ENCODE data around the gene POLR1H.
A peak's percentile ranks its signal among the peaks of the same experiment; 100 is the strongest.

Gene POLR1H

DNA sequence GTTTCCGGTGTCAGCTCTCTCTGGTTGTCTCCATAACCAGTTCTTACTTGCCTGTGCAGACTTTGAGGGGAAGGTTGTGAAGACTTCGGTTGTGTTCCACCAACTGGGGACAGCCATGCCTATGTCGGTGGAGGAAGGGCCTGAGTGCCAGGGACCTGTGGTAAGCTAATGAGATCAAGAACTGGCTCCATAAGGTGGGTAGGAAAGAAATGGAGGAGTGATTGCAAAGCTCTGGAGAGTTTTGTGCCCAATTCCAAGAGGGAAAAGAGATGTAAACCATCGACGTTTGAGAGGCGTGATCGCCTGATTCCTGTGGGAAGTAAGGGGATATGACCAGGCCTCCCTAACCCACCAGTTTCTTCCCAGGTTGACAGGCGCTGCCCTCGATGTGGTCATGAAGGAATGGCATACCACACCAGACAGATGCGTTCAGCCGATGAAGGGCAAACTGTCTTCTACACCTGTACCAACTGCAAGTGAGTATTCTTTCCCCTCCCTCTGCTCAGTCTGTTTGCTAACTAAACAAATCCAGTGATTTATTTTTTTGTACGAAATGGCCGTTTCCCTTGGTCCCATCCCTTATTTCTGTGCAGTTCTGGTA is 893 bp downstream of the POLR1H start:
- peak overlapping the region; percentile 92 for H3K4me3 ChIP-seq (ENCODE audit: low read depth, low read length)
- H3K27me3 ChIP-seq (ENCODE audit: control insufficient read depth, insufficient read depth, low read length): no peaks in the 10 kb centered on the region
- peaks cover 4% of the 10 kb centered on the region; the same call in 1 of the 2 replicates for H3K4me1 ChIP-seq (ENCODE audit: control insufficient read depth, insufficient read depth, low read length)
- no peak overlapping the region for H3K27ac ChIP-seq (ENCODE audit: low read depth, low read length)
- H3K9ac ChIP-seq (ENCODE audit: low read depth, low read length): peak overlapping the region; percentile 53
- H3K9me3 ChIP-seq (ENCODE audit: control insufficient read depth, insufficient read depth, low read length): no peaks in the 10 kb centered on the region
- H3K36me3 ChIP-seq (ENCODE audit: control insufficient read depth, insufficient read depth, low read length): peaks cover 11% of the 10 kb centered on the region; the same call in 1 of the 2 replicates

DNA sequence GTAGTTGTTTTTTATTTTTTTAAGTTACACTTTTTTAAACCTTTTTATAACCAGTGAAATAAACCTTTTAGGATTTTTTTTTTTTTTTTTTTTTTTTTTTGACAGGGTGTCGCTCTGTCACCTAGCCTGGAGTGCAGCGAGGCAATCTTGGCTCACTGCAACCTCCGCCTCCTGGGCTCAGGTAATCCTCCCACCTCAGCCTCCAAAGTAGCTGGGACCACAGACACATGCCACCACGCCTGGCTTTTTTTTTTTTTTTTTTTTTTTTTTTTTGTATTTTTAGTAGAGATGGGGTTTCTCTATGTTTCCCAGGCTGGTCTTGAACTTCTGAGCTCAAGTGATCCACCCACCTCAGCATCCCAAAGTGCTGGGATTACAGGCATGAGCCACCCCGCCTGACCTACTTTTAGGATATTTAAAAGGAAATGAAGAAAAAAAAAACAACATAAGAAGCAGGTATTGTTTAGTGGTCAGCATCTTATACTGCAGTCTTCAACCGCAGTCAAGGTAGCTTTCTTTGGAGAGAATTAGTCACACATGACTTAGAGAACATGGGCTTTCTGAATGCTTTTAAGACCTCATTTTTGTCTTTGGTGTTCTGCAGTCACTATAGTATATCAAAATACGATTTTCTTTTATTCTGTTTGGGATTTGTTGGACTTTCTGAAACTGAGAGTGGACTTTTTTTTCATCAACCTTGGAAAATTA is 1.6 kb downstream of the POLR1H start:
- Histone ChIP-seq H3K9me3 (ENCODE audit: control insufficient read depth, insufficient read depth, low read length) (no peaks in the 10 kb centered on the region), H3K36me3 (ENCODE audit: control insufficient read depth, insufficient read depth, low read length) (peaks cover 7% of the 10 kb centered on the region; the same call in 1 of the 2 replicates), H3K27ac (ENCODE audit: low read depth, low read length) (no peak overlapping the region), H3K4me1 (ENCODE audit: control insufficient read depth, insufficient read depth, low read length) (peaks cover 6% of the 10 kb centered on the region; the same call in 1 of the 2 replicates), H3K27me3 (ENCODE audit: control insufficient read depth, insufficient read depth, low read length) (no peaks in the 10 kb centered on the region), H3K9ac (ENCODE audit: low read depth, low read length) (no peak overlapping the region), H3K4me3 (ENCODE audit: low read depth, low read length) (no peak overlapping the region)

DNA sequence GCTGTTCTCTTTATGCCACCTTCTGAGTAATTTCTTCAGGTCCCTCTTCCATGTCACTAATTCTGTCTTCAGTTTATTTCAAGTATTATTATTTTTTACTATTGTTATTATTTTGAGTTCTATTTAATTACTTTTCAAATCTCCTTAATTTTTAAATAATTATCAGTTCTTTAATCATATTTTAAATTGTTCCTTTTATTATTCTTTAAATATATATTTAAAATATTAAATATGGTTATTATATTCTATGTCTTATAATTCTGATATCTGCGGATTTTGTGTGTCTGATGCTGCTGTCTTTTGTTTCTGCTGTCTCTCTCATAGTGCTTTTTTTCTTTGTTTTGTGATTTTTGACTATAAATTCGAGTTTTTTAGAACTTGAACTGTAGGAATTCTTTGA is 2.2 kb downstream of the POLR1H start:
- Histone ChIP-seq H3K4me1 (ENCODE audit: control insufficient read depth, insufficient read depth, low read length) (peaks cover 9% of the 10 kb centered on the region; the same call in 1 of the 2 replicates), H3K9ac (ENCODE audit: low read depth, low read length) (no peak overlapping the region), H3K4me3 (ENCODE audit: low read depth, low read length) (no peak overlapping the region), H3K27me3 (ENCODE audit: control insufficient read depth, insufficient read depth, low read length) (no peaks in the 10 kb centered on the region), H3K36me3 (ENCODE audit: control insufficient read depth, insufficient read depth, low read length) (peaks cover 7% of the 10 kb centered on the region; the same call in 1 of the 2 replicates), H3K27ac (ENCODE audit: low read depth, low read length) (no peak overlapping the region), H3K9me3 (ENCODE audit: control insufficient read depth, insufficient read depth, low read length) (no peaks in the 10 kb centered on the region)

DNA sequence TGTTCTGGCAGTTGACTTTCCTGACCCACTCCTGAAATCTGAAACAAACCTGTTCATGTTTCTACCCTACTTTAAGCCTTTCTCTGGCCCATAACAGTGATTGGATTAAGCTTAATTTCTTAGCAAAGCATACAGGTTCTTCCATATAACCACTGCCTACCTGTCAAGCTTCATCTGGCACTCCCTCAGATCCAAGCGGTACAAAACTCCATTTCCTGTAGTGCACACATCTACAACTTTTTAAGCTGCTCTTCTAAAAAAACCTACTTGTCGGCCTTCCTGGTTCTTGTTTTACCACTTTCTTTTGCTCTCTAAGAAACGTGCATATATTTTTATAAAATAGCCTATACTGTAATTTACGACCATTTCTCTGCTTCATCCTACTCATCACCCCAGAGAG is 5.0 kb downstream of the POLR1H start:
- peaks cover 16% of the 10 kb centered on the region for H3K27me3 ChIP-seq (ENCODE audit: control insufficient read depth, insufficient read depth, low read length)
- peaks cover 7% of the 10 kb centered on the region; the same call in 1 of the 2 replicates for H3K36me3 ChIP-seq (ENCODE audit: control insufficient read depth, insufficient read depth, low read length)
- peak overlapping the region; percentile 98 for H3K4me3 ChIP-seq (ENCODE audit: low read depth, low read length)
- H3K9ac ChIP-seq (ENCODE audit: low read depth, low read length): peak overlapping the region; percentile 71
- H3K4me1 ChIP-seq (ENCODE audit: control insufficient read depth, insufficient read depth, low read length): peaks cover 14% of the 10 kb centered on the region
- no peaks in the 10 kb centered on the region for H3K9me3 ChIP-seq (ENCODE audit: control insufficient read depth, insufficient read depth, low read length)
- peak overlapping the region; percentile 93 for H3K27ac ChIP-seq (ENCODE audit: low read depth, low read length)

DNA sequence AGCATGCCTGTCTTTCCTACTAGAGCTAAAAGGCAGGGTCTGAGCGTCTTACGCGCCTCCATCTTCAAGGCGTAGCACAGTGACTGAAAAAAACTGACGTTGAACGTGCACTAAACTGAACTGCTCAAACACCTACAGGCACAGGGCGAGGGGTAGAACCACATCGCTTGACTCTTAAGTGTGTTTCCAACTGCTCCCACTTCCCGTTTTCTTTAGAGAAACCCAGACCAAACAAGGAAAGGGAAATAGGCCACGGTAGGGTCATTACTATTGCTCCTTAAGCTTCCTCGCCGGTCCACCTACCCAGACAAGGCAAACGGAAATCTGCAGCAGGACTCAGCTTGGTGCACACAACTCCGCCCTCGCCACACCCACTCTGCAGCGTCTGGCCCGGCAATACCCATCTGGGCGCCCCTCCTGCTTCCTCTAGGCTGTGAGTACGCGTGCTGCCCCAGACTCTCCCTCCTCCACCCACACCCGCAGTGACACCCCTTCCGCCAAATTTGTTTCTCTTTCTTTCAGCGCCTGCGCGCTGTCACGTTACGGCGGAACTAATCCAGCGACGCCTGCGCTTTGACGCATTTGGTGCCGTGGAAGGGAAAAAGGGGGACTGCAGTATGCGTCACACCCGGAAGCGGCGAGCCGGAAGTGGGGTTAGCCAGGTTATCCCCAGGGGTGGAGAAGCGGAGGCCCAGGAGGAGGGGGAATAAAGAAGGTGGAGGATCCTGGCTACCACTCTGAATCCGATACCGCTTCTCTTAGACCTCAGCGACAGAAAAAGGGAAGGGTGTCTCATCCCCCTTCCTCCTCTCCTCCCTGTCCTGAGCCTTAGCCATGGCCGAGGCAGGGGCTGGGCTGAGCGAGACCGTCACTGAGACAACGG is 5.8 kb downstream of the POLR1H start, which contains the start of gene PPP1R11:
Gene PPP1R11 (plus strand): TSS at position 622 of the 883 bp plus-strand sequence. CDS start 213 bp downstream, at position 835.
- peaks cover 18% of the 10 kb centered on the region for H3K4me1 ChIP-seq (ENCODE audit: control insufficient read depth, insufficient read depth, low read length)
- peak within 1 kb of the TSS; percentile 98 for H3K4me3 ChIP-seq (ENCODE audit: low read depth, low read length)

DNA sequence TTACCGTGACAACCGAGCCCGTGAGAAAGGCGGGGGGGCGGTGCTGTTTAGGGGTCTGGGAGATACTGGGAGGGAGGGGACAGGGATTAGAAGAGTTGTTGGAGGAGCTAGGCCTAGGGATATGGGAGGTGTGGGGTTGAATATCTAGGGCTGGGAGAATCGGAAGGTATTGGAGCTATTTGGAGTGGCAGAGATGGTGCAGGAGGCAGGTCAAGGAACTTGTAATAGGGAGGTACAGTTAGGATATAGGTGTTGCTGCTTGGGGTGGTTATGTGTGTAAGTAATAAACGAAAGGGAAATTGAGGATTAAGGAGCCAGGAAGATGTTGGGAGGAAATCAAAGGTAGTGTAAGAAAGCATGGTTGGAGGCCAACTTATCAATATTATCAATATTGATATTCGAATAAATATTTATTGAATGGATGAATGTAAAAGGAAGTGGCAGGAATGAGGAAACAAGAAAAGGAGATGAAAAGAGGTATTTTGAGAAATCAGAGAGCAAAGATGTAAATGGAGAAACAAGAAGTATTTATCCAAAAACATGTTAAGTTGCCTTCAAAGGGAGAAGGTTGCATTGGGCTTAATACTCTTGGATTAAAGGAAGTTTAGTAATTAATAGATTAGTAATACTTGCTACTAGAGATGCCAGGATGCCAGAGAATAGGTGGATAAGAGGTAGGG is 6.5 kb downstream of the POLR1H start:
- Histone ChIP-seq H3K4me1 (ENCODE audit: control insufficient read depth, insufficient read depth, low read length) (peaks cover 18% of the 10 kb centered on the region), H3K4me3 (ENCODE audit: low read depth, low read length) (peak overlapping the region; percentile 98), H3K27me3 (ENCODE audit: control insufficient read depth, insufficient read depth, low read length) (peaks cover 31% of the 10 kb centered on the region), H3K9me3 (ENCODE audit: control insufficient read depth, insufficient read depth, low read length) (no peaks in the 10 kb centered on the region), H3K9ac (ENCODE audit: low read depth, low read length) (peak overlapping the region; percentile 49; the same call in 1 of the 2 replicates), H3K36me3 (ENCODE audit: control insufficient read depth, insufficient read depth, low read length) (peaks cover 7% of the 10 kb centered on the region; the same call in 1 of the 2 replicates), H3K27ac (ENCODE audit: low read depth, low read length) (peak overlapping the region; percentile 93)

More for the DNA sequence above, 5.8 kb downstream of the POLR1H start, which contains the start of gene PPP1R11:
- peak within 1 kb of the TSS; percentile 71 for H3K9ac ChIP-seq (ENCODE audit: low read depth, low read length)
- peak within 1 kb of the TSS; percentile 93 for H3K27ac ChIP-seq (ENCODE audit: low read depth, low read length)
- no peaks in the 10 kb centered on the region for H3K9me3 ChIP-seq (ENCODE audit: control insufficient read depth, insufficient read depth, low read length)
- peaks cover 7% of the 10 kb centered on the region; the same call in 1 of the 2 replicates for H3K36me3 ChIP-seq (ENCODE audit: control insufficient read depth, insufficient read depth, low read length)
- H3K27me3 ChIP-seq (ENCODE audit: control insufficient read depth, insufficient read depth, low read length): peaks cover 23% of the 10 kb centered on the region

DNA sequence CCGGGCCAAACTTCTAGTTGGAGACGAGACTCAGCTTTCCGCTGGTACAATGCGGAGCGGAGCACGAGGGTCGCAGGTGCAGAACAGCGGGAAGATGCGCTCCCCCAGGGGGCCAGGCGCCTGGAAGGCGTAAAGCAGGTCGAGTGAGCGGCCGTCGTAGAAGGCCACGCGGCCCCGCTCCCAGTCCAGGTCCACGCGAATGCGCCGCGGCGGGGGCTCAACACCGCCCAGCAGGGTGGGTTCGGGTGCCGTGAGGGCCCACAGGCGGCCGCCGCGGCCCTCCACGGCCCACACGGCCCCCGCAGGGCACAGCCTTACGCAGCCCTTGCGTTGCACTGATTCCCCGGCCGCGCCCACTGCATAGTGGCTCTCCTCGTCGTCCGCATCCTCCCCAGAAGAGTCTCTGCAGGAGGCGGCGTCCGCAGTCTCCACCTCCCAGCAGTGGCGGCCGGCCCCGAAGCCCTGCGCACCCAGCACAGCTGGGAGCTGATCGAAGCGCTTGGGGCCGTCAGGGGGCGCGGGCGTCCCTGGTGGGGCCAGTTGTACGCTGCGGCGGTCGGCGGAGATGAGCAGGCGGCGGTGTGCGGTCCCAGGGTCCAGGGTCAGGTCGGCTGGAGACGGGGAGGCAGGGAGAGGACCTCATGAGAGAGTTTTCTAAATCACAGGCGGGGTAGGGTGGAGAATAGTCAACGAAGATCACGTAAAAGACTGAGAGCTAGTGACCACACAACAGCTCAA is 10.2 kb downstream of the POLR1H start:
- H3K4me1 ChIP-seq (ENCODE audit: control insufficient read depth, insufficient read depth, low read length): peaks cover 25% of the 10 kb centered on the region
- H3K36me3 ChIP-seq (ENCODE audit: control insufficient read depth, insufficient read depth, low read length): no peaks in the 10 kb centered on the region
- H3K9ac ChIP-seq (ENCODE audit: low read depth, low read length): no peak overlapping the region
- peaks cover 67% of the 10 kb centered on the region for H3K27me3 ChIP-seq (ENCODE audit: control insufficient read depth, insufficient read depth, low read length)
- H3K27ac ChIP-seq (ENCODE audit: low read depth, low read length): no peak overlapping the region
- no peaks in the 10 kb centered on the region for H3K9me3 ChIP-seq (ENCODE audit: control insufficient read depth, insufficient read depth, low read length)
- H3K4me3 ChIP-seq (ENCODE audit: low read depth, low read length): peak overlapping the region; percentile 51

DNA sequence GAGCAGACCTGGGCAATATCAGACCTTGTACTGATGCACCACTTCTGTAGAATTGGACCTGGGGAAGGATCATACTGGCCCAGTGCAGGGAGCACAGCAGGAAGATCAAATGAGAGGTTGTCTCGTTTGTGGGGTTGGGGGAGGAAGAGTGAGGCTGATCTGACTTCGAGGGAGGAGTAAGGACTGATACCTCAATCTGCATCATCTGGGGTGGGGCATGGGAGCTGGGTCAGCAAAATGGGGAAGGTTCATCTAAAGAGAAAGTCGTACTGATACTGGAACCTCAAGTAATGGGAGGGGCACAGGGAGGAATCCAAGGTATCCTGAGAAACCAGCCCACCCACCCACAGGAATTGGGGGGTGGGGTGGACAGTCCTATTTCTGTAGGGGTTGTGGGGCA is 10.8 kb downstream of the POLR1H start:
- no peak overlapping the region for H3K27ac ChIP-seq (ENCODE audit: low read depth, low read length)
- no peak overlapping the region for H3K9ac ChIP-seq (ENCODE audit: low read depth, low read length)
- H3K4me1 ChIP-seq (ENCODE audit: control insufficient read depth, insufficient read depth, low read length): peaks cover 27% of the 10 kb centered on the region
- H3K36me3 ChIP-seq (ENCODE audit: control insufficient read depth, insufficient read depth, low read length): no peaks in the 10 kb centered on the region
- H3K4me3 ChIP-seq (ENCODE audit: low read depth, low read length): peak overlapping the region; percentile 51
- H3K9me3 ChIP-seq (ENCODE audit: control insufficient read depth, insufficient read depth, low read length): no peaks in the 10 kb centered on the region
- H3K27me3 ChIP-seq (ENCODE audit: control insufficient read depth, insufficient read depth, low read length): peaks cover 72% of the 10 kb centered on the region

DNA sequence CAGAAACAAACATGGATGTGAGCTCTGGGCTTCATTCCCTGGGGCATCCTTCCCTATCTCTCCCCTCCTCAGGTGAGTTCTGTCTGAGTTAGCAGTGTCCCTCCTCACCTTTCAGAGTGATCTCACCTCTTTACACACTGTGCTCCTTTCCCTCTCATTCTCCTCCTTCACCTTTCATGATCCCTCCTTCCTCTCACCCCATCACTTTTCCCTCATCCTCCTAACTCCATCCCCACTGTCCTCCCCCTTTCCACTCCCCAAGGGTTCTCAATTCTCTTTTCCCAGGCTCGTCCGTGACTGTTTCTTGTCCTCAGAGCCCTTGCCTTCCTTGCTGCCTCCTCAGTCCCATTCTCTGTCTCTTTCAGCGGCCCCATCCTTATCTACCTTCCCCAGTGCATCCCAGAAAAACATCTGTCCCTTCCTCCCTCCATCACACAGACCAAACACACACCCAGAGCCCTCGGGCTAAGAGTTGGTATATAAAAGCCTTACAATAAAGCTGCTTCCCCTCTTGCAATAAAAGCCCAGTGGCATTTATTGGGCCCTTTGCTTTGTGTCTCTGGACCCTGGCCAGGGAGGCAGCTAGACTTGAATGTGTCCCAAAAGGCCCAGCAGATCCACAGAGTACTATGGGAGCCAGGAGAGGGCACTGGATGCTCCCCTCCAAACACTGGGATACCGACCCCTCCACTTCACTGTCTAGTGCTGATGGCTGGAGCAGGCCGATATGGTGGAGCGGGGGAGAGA is 12.6 kb downstream of the POLR1H start:
- Histone ChIP-seq H3K27ac (ENCODE audit: low read depth, low read length) (no peak overlapping the region), H3K9me3 (ENCODE audit: control insufficient read depth, insufficient read depth, low read length) (no peaks in the 10 kb centered on the region), H3K4me3 (ENCODE audit: low read depth, low read length) (peak overlapping the region; percentile 68), H3K27me3 (ENCODE audit: control insufficient read depth, insufficient read depth, low read length) (peaks cover 90% of the 10 kb centered on the region), H3K4me1 (ENCODE audit: control insufficient read depth, insufficient read depth, low read length) (peaks cover 21% of the 10 kb centered on the region; the same call in 1 of the 2 replicates), H3K36me3 (ENCODE audit: control insufficient read depth, insufficient read depth, low read length) (no peaks in the 10 kb centered on the region), H3K9ac (ENCODE audit: low read depth, low read length) (no peak overlapping the region)

All from HUES48 (cell line).